Stimulated activated CD4-positive, alpha-beta T cell treated with anti-CD3 and anti-CD28 coated beads, Interleukin-2, amount 100 ng/mL, for 48 hours (primary cell): Measurements from ENCODE around the gene ACSL6.

ENCODE experiments used
- DNase-seq, 2 donors: peaks; one replicate each; pipeline ENCODE4 v3.0.0-alpha.2; 2020

The ACSL6 gene

GRCh38 chr5:131998431-131999040 is 12.9 kb downstream of the ACSL6 start:
- no peak for DNase-seq

DNA sequence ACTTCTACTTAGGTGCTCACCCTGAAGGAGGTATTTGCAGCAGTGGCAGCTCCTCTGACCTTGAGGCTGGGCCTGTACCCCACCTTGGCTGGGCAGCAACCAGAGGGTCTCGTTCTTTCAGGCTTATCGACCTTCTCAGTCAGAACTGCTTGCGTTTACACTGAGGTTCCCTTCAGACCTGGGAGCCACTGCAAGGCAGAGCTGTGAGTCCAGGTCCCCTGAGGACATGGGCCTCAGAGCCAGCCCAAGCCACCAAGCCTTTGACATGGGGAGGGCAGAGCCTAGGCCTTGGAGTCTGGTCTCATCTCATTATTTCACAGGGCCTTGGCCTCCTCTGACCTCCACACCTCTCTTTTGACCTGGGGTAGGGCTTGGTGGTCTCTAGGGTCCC is 13.7 kb downstream of the ACSL6 start:
- no peak for DNase-seq

DNA sequence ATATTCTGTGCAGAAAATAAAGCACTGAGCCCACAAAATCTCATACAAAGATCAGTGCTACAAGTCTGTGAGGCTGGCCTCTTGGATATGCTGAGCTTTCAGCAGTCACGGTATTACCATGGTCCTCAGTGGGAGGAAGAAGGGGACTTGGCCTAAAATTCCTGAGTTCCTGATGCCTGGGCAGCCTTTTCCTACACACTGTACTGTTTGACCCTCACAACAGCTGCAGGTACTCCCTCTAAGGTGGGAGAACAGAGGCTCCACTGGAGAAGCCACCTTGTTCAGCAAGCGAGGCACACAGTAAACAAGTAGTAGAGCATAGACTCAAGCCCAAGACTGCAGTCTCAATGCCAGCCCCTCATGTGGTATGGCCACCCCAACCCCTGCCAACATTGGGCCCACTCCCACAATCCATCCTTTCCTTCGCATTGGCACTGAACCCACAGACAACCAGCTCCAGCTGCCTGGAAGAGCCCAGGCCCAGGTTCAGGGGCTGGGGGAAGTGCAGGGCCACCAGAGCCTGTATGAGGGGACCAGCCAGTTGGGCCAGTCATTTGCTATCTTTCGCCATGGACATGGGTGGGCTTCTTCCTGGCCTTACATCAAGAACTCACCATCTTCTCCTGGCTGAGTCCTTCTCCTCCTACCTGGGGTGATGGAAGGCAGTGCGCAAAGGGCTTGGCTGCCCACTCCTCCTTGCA is 14.3 kb downstream of the ACSL6 start:
- no peak for DNase-seq

- no peak for DNase-seq
Measured at GRCh38 chr5:131996210-131997025, 15.0 kb downstream of the ACSL6 start.

DNA sequence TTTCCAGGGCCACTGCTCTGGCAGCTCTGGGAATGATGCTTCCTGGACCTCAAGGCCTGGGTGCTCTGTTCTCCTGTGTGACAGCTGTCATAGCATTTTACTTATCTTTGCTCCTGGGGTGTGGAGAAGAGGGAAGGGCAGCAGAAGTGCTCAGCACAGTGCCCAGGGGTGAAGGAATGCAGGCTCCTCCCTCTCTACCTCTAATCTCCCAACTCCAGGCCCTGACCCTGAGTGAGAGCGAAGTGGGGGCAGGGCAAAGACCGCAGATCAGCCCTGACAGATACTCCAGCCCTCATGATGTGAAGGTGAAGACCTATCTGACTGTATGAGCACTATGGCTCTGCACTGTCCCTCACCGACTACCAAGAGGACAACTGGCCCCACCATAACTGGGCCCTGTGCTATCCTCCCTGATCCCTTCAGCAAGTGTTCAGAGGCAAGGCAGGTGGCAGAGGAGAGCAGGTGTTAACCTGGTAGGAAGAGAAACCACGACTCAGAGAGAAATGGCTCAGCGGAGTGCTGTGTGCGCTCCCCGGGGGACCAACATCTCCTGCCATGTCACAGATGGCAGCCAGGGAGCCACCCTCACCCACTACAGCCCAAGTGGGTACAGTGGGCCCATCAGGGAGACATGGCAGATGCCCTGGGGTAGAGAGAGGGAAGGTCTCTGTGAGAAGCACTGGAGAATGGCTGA is 16.8 kb downstream of the ACSL6 start:
- no peak for DNase-seq

DNA sequence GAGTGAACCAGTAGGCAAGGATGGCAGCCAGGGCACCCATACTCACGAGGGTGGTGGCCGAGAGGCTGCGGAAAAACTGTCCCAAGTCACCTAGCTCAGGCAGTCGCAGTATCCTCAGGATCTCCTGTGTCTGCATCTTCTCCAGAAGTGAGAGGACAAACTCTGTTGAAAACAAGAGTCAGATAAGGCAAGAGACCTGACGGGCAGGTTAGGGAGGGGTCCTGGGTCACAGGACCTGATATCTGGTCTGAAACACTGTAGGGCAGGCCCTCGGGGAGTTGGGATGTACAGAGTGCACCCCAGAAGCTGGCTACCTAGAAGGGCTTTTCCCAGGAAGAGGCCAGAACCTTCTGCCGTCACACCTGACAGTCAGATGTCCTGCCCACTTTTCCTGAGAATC is 17.4 kb downstream of the ACSL6 start:
- DNase-seq = no peak

DNA sequence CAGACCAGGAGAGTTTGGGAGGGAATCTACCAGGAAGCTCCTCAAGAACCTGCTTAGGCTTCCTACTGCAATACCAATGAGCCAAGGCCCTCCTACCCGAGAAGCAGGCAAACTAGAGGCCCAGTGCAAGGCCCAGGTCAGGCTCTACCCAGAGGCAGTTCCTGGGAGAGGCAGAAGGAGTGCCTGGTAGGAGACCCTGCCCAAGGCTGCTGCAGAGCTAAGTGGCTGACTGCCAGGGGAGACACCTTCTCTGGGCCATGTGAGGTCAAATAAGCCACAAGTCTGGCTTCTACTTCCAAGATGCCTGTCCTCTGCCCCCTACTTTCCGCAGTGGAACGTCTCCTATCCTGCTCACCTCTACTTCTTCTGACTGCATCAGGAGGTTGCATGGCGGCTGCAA is 17.8 kb downstream of the ACSL6 start:
- no peak for DNase-seq

DNA sequence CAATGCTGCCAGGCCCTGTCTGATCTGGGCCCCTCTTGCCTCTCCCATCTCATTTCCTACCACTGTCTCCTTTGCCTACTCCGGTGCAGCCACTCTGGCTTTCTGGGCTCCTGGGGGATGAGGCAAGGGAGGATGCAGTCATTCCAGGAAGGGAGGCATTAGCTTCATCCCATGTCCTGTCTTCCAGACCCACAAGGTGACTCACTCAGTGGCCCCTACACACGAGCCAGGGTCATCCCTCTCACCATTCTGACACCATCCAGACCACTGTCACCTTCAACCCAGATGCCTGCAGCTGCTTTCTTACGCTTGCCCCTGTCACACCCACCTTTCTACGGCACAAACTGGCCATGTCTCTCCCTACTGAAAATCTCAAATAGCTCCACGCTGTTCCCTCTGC is 19.1 kb downstream of the ACSL6 start:
- DNase-seq = no peak

GRCh38 chr5:131991593-131992324 is 19.7 kb downstream of the ACSL6 start:
- no peak for DNase-seq

GRCh38 chr5:131990716-131991115 is 20.7 kb downstream of the ACSL6 start:
- DNase-seq = no peak

- no peak for DNase-seq
Measured at GRCh38 chr5:131988601-131989000, 22.9 kb downstream of the ACSL6 start.

GRCh38 chr5:131987251-131987650 is 24.2 kb downstream of the ACSL6 start:
- no peak for DNase-seq

DNA sequence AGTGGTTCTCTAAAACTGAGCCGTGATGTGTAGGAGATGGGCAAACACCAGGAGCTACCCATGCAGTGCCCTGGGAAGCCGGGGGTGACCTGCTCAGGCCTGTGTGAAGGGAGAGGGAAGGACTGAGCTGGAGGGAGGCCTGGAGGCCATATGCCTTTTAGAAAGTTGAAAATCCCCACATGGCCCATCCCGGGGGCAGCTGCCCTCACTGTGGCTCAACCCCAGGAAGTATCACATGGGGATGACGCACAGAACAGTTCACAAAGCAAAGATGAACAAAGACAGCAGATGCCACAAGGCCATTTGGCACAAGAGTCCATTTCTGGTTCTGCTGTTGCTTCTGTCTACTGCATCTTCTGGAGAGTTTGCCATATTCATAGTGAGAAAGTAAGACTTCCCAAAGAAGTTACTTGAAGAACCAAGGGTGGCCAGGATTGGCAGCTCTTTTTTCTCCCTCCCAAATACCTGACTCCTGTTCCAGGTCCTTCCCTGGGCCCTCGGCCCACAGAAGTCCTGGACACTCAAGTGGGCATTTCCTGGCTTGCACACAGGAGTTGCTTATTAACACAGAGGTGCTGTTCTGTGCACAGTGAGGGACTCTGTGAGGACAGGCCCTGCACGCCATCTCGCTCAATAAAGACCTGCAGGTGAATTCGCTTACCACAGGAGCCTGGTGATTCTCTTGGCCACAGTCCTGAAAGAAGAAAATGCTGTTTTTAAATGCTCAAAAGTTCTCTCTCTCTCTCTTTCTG is 25.1 kb downstream of the ACSL6 start:
- no peak for DNase-seq

- no peak for DNase-seq
Measured at GRCh38 chr5:131984956-131985665, 26.3 kb downstream of the ACSL6 start.

- no peak for DNase-seq
Measured at GRCh38 chr5:131983244-131983771, 28.1 kb downstream of the ACSL6 start.

- DNase-seq = no peak
Measured at GRCh38 chr5:131981516-131981915, 29.9 kb downstream of the ACSL6 start.

GRCh38 chr5:131980696-131981095 is 30.8 kb downstream of the ACSL6 start:
- no peak for DNase-seq

DNA sequence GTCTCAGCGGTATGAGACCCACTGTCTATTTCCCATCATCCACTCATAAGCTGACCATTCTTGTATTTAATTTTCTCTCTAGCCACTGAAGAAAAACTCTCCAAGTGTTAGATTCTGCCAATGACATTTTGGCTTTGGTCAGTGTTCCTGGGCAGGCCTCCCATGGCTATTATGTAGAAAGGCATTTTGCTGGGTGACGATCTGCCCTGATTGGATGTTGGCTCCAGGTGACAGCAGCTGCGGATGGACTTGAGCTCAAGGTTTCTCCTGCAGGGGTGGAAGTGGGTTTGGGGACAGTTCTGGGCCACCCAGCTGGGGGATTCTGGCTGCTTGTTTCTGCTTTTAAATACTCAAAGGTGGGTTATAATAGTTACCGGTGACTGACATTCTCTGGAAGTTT is 31.6 kb downstream of the ACSL6 start:
- no peak for DNase-seq

DNA sequence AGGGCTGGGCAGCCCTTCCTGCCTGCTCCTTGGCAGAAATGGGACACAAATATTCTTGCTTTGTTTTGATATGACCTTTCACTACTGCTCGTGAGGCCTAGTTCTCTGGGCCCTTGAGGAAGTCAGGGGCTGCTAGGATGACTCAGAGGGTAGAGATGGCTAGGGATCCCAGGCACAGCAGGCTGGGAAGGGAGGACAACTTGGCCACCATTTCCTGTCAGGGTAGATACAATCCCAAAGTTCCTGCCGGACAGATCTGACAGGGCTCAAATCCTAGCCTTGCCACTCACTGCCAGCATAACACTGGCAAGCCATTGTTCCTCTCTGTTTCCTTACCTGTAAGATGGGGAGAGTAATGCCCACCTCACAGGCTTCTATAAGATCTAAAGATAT is 34.2 kb downstream of the ACSL6 start:
- no peak for DNase-seq

DNA sequence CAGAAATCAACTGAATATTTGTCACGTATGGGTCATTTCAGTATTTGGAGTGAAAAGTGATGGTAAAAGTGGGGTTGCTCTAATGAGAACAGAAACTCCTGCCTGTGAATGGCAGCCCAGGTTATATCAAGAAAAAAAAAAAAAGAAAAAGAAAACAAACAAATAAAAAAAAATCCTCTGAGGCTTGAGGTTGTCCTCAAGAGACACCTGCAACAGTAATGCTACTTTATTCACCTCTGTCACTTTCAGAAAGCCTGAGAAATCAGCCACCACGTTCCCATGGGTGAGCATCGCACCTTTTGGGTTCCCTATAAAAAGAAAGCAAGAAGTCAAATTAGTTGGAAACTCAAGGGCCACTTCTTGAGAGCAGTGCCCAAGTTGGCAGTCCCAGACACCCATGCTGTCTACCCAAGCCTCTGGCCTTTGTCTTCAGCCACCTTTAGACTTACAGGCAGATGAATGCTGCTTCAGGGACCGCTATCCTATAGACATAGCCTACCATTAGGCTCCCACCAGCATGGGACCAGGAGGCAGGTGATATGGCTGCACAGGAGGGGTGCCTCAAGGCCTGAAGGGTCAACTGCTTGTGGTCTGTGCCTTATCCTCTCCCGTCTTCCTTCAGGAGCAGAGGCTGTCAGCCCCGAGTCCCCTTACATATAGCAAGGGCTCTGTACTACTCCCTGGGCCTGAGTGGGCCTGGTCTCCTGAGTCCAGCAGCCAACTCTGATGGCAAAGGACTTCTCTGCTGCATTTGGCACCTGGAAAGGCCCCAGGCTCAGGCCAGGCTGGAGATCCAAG is 34.8 kb downstream of the ACSL6 start:
- DNase-seq = no peak
